Measurements from ENCODE around the gene GPRC6A. TPM values are rescaled to one million over a fixed set of nuclear protein-coding genes. Genes with fewer than 3 reads are reported as not detected.

GPRC6A gene
- total RNA-seq, 1 experiment from 2014 or later, result not detected

DNA sequence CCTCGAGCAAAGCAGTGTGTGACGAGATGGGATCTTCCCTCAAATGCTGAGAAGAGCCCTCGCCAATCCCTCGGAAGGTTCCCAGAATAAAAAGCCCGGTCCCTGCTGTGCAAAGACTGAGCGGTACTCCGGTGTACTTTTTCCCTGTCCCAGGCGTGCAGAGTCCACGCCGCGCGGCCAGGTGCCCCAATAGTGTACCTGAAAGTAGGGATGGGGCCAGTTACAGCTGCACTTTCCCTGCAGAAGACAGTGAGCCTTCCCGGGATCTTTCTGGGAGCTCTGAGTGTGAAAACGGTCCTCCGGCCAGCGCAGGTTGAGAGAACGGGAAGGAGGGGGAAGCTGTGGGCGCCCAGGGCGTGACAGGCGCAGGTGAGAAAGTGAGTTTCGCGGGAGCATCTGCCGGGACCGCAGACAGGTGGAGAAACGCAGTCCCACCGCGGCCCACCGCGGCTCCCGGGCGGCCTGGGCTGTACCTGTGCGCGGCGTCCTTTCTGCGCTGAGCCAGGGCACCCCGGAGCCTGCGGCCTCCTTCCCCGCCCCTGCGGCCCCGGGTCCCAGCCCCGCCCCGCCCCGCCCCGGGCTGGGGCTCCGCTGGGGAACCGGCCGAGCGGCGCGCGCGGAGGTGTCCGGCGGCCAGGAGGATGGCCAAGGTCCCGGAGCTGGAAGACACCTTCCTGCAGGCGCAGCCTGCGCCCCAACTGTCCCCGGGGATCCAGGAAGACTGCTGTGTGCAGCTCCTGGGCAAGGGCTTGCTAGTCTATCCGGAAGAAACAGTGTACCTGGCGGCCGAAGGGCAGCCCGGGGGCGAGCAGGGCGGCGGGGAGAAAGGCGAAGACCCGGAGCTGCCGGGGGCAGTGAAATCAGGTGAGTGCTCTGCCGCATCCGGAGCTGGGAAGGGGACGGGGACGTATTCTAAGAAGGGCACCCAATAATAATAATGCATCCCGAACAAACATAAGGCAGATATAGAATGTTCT is 48.0 kb upstream of the GPRC6A start, which contains the start of gene RFX6:
TSS of gene RFX6 (plus strand) at position 608 of the 977 bp plus-strand sequence. CDS start at position 642, 34 bp downstream.
- H3K9ac ChIP-seq (ENCODE audit: low read length), result no peak within 1 kb of the TSS
- no peak within 1 kb of the TSS for H3K27ac ChIP-seq (ENCODE audit: low read depth, low read length)
- no peaks in the 10 kb centered on the region for H3K9me2 ChIP-seq (ENCODE audit: insufficient read depth)
- no peaks in the 10 kb centered on the region for H3K27me3 ChIP-seq (ENCODE audit: insufficient read depth, low read length)
- ATAC-seq (no peak), DNase-seq (ENCODE audit: low read depth, low spot score) (no peak)
- CTCF ChIA-PET, result no interaction called here
- no peaks in the 10 kb centered on the region for H3K4me1 ChIP-seq (ENCODE audit: control insufficient read depth in 1 of 2, insufficient read depth in 2 of 2, low read length in 2 of 2)
- no peak within 1 kb of the TSS for H3K4me2 ChIP-seq (ENCODE audit: low read length)
- H3K9me3 ChIP-seq (ENCODE audit: control insufficient read depth in 1 of 2, insufficient read depth in 1 of 2, low read depth in 1 of 2, low read length in 2 of 2), result no peaks in the 10 kb centered on the region
- H4K20me1 ChIP-seq (ENCODE audit: insufficient read depth), result no peaks in the 10 kb centered on the region
- TF ChIP-seq, protein P1, sequence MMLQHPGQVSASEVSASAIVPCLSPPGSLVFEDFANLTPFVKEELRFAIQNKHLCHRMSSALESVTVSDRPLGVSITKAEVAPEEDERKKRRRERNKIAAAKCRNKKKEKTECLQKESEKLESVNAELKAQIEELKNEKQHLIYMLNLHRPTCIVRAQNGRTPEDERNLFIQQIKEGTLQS (IDR thresholded peaks at IDR 0.05), result no peak
- TF ChIP-seq EZH2phosphoT487 (IDR thresholded peaks at IDR 0.05; ENCODE audit: borderline replicate concordance) (no peak), FOSL1 (IDR thresholded peaks at IDR 0.05; ENCODE audit: low read depth) (no peak), SRF (IDR thresholded peaks at IDR 0.05; ENCODE audit: low read depth) (no peak), CBX3 (IDR thresholded peaks at IDR 0.05; ENCODE audit: low read depth) (no peak)
- TF ChIP-seq, protein P2, sequence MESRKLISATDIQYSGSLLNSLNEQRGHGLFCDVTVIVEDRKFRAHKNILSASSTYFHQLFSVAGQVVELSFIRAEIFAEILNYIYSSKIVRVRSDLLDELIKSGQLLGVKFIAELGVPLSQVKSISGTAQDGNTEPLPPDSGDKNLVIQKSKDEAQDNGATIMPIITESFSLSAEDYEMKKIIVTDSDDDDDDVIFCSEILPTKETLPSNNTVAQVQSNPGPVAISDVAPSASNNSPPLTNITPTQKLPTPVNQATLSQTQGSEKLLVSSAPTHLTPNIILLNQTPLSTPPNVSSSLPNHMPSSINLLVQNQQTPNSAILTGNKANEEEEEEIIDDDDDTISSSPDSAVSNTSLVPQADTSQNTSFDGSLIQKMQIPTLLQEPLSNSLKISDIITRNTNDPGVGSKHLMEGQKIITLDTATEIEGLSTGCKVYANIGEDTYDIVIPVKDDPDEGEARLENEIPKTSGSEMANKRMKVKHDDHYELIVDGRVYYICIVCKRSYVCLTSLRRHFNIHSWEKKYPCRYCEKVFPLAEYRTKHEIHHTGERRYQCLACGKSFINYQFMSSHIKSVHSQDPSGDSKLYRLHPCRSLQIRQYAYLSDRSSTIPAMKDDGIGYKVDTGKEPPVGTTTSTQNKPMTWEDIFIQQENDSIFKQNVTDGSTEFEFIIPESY (IDR thresholded peaks at IDR 0.05; ENCODE audit: extremely low read depth, insufficient replicate concordance, low read length), result no peak
- intact Hi-C loops (cut with micrococcal nuclease), result no loop called here
- no peaks in the 10 kb centered on the region for H3K79me2 ChIP-seq (ENCODE audit: insufficient read depth, low read length)
- no TSS peak for BruUV-seq (replicated peaks)
- H3K4me3 ChIP-seq (replicated peaks in 1 of 2; ENCODE audit: low read depth in 1 of 2, low read length in 2 of 2), result no peak within 1 kb of the TSS
- no peaks in the 10 kb centered on the region for H3K36me3 ChIP-seq (ENCODE audit: control insufficient read depth in 1 of 2, insufficient read depth in 2 of 2, low read length in 2 of 2)
- no peak within 1 kb of the TSS for H2AFZ ChIP-seq (ENCODE audit: low read depth, low read length, poor library complexity, severe bottlenecking)
- RAD21 ChIA-PET (ENCODE audit: low non-redundant PET in 1 of 2, low total read pairs in 2 of 2, uncharacterized antibody in 2 of 2, unreplicated experiment in 2 of 2), result no interaction called here
- POLR2A ChIA-PET, result no interaction called here

All from HCT116 (cell line).